ENCODE results near the gene SLC7A9.

Gene SLC7A9

GRCh38 chr19:32829345-32829896, 40.1 kb downstream of the SLC7A9 start:
- H3K27me3 ChIP-seq (ENCODE audit: control insufficient read depth, insufficient read depth, low read length) = no peaks in the 10 kb centered on the region
- no peak overlapping the region for H3K4me3 ChIP-seq (ENCODE audit: low read length)
- no peak for DNase-seq (ENCODE audit: low read depth, low spot score)
- H3K36me3 ChIP-seq (ENCODE audit: control insufficient read depth, insufficient read depth, low read length) = no peaks in the 10 kb centered on the region
- peaks cover 4% of the 10 kb centered on the region; the same call in 1 of the 2 replicates for H3K4me1 ChIP-seq (ENCODE audit: control insufficient read depth, insufficient read depth, low read length)
- no peaks in the 10 kb centered on the region for H3K9me3 ChIP-seq (ENCODE audit: control insufficient read depth, insufficient read depth, low read length)
- no CpG with 5 or more reads among the region's 10 CpGs for WGBS (ENCODE audit: insufficient coverage, insufficient read length)
- no peak overlapping the region for H3K27ac ChIP-seq (ENCODE audit: low read length)

- Histone ChIP-seq H3K4me1 (ENCODE audit: control insufficient read depth, insufficient read depth, low read length) (peaks cover 4% of the 10 kb centered on the region; the same call in 1 of the 2 replicates), H3K36me3 (ENCODE audit: control insufficient read depth, insufficient read depth, low read length) (no peaks in the 10 kb centered on the region), H3K27ac (ENCODE audit: low read length) (no peak overlapping the region), H3K9me3 (ENCODE audit: control insufficient read depth, insufficient read depth, low read length) (no peaks in the 10 kb centered on the region), H3K27me3 (ENCODE audit: control insufficient read depth, insufficient read depth, low read length) (no peaks in the 10 kb centered on the region), H3K4me3 (ENCODE audit: low read length) (no peak overlapping the region)
- no CpG with 5 or more reads among the region's 15 CpGs for WGBS (ENCODE audit: insufficient coverage, insufficient read length)
- DNase-seq (ENCODE audit: low read depth, low spot score) = no peak
These were observed 40.8 kb downstream of the SLC7A9 start for GRCh38 chr19:32828643-32829344.

- H3K4me1 ChIP-seq (ENCODE audit: control insufficient read depth, insufficient read depth, low read length) = peaks cover 4% of the 10 kb centered on the region; the same call in 1 of the 2 replicates
- no peak overlapping the region for H3K4me3 ChIP-seq (ENCODE audit: low read length)
- H3K27ac ChIP-seq (ENCODE audit: low read length) = no peak overlapping the region
- no peaks in the 10 kb centered on the region for H3K27me3 ChIP-seq (ENCODE audit: control insufficient read depth, insufficient read depth, low read length)
- WGBS (ENCODE audit: insufficient coverage, insufficient read length) = no CpG with 5 or more reads among the region's 4 CpGs
- no peaks in the 10 kb centered on the region for H3K9me3 ChIP-seq (ENCODE audit: control insufficient read depth, insufficient read depth, low read length)
- no peak for DNase-seq (ENCODE audit: low read depth, low spot score)
- no peaks in the 10 kb centered on the region for H3K36me3 ChIP-seq (ENCODE audit: control insufficient read depth, insufficient read depth, low read length)
These were observed 41.4 kb downstream of the SLC7A9 start for GRCh38 chr19:32828139-32828538.

GRCh38 chr19:32824916-32825608, 44.5 kb downstream of the SLC7A9 start:
- Histone ChIP-seq H3K27me3 (ENCODE audit: control insufficient read depth, insufficient read depth, low read length) (no peaks in the 10 kb centered on the region), H3K4me1 (ENCODE audit: control insufficient read depth, insufficient read depth, low read length) (peaks cover 4% of the 10 kb centered on the region; the same call in 1 of the 2 replicates), H3K4me3 (ENCODE audit: low read length) (no peak overlapping the region), H3K9me3 (ENCODE audit: control insufficient read depth, insufficient read depth, low read length) (no peaks in the 10 kb centered on the region), H3K27ac (ENCODE audit: low read length) (no peak overlapping the region), H3K36me3 (ENCODE audit: control insufficient read depth, insufficient read depth, low read length) (no peaks in the 10 kb centered on the region)
- DNase-seq (ENCODE audit: low read depth, low spot score) = no peak
- WGBS (ENCODE audit: insufficient coverage, insufficient read length) = no CpG with 5 or more reads among the region's 21 CpGs

- WGBS (ENCODE audit: insufficient coverage, insufficient read length) = no CpG with 5 or more reads among the region's 20 CpGs
- no peaks in the 10 kb centered on the region for H3K27me3 ChIP-seq (ENCODE audit: control insufficient read depth, insufficient read depth, low read length)
- no peak for DNase-seq (ENCODE audit: low read depth, low spot score)
These were observed 45.3 kb downstream of the SLC7A9 start for GRCh38 chr19:32824191-32824751.

GRCh38 chr19:32823747-32824102, 45.8 kb downstream of the SLC7A9 start:
- WGBS (ENCODE audit: insufficient coverage, insufficient read length) = no CpG with 5 or more reads among the region's 7 CpGs
- no peaks in the 10 kb centered on the region for H3K27me3 ChIP-seq (ENCODE audit: control insufficient read depth, insufficient read depth, low read length)
- H3K4me1 ChIP-seq (ENCODE audit: control insufficient read depth, insufficient read depth, low read length) = peaks cover 4% of the 10 kb centered on the region; the same call in 1 of the 2 replicates
- no peak overlapping the region for H3K4me3 ChIP-seq (ENCODE audit: low read length)
- no peaks in the 10 kb centered on the region for H3K9me3 ChIP-seq (ENCODE audit: control insufficient read depth, insufficient read depth, low read length)
- DNase-seq (ENCODE audit: low read depth, low spot score) = no peak
- H3K27ac ChIP-seq (ENCODE audit: low read length) = no peak overlapping the region
- H3K36me3 ChIP-seq (ENCODE audit: control insufficient read depth, insufficient read depth, low read length) = no peaks in the 10 kb centered on the region

More at GRCh38 chr19:32824191-32824751, 45.3 kb downstream of the SLC7A9 start:
- Histone ChIP-seq H3K4me3 (ENCODE audit: low read length) (no peak overlapping the region), H3K27ac (ENCODE audit: low read length) (no peak overlapping the region), H3K4me1 (ENCODE audit: control insufficient read depth, insufficient read depth, low read length) (peaks cover 4% of the 10 kb centered on the region; the same call in 1 of the 2 replicates), H3K9me3 (ENCODE audit: control insufficient read depth, insufficient read depth, low read length) (no peaks in the 10 kb centered on the region), H3K36me3 (ENCODE audit: control insufficient read depth, insufficient read depth, low read length) (no peaks in the 10 kb centered on the region)

- Histone ChIP-seq H3K36me3 (ENCODE audit: control insufficient read depth, insufficient read depth, low read length) (no peaks in the 10 kb centered on the region), H3K27ac (ENCODE audit: low read length) (no peak overlapping the region), H3K27me3 (ENCODE audit: control insufficient read depth, insufficient read depth, low read length) (no peaks in the 10 kb centered on the region), H3K4me3 (ENCODE audit: low read length) (no peak overlapping the region), H3K9me3 (ENCODE audit: control insufficient read depth, insufficient read depth, low read length) (no peaks in the 10 kb centered on the region), H3K4me1 (ENCODE audit: control insufficient read depth, insufficient read depth, low read length) (peaks cover 3% of the 10 kb centered on the region; the same call in 1 of the 2 replicates)
- DNase-seq (ENCODE audit: low read depth, low spot score) = no peak
- WGBS (ENCODE audit: insufficient coverage, insufficient read length) = no CpG with 5 or more reads among the region's 14 CpGs
These were observed 46.4 kb downstream of the SLC7A9 start for GRCh38 chr19:32822916-32823746.

- Histone ChIP-seq H3K27ac (ENCODE audit: low read length) (no peak overlapping the region), H3K4me1 (ENCODE audit: control insufficient read depth, insufficient read depth, low read length) (peaks cover 5% of the 10 kb centered on the region), H3K9me3 (ENCODE audit: control insufficient read depth, insufficient read depth, low read length) (no peaks in the 10 kb centered on the region), H3K36me3 (ENCODE audit: control insufficient read depth, insufficient read depth, low read length) (no peaks in the 10 kb centered on the region), H3K27me3 (ENCODE audit: control insufficient read depth, insufficient read depth, low read length) (no peaks in the 10 kb centered on the region), H3K4me3 (ENCODE audit: low read length) (no peak overlapping the region)
- no CpG with 5 or more reads among the region's 17 CpGs for WGBS (ENCODE audit: insufficient coverage, insufficient read length)
- DNase-seq (ENCODE audit: low read depth, low spot score) = no peak
These were observed 49.9 kb downstream of the SLC7A9 start for GRCh38 chr19:32819419-32820400.

- DNase-seq (ENCODE audit: low read depth, low spot score) = no peak
- no CpG with 5 or more reads among the region's 8 CpGs for WGBS (ENCODE audit: insufficient coverage, insufficient read length)
- Histone ChIP-seq H3K4me1 (ENCODE audit: control insufficient read depth, insufficient read depth, low read length) (peaks cover 5% of the 10 kb centered on the region), H3K4me3 (ENCODE audit: low read length) (no peak overlapping the region), H3K27me3 (ENCODE audit: control insufficient read depth, insufficient read depth, low read length) (no peaks in the 10 kb centered on the region), H3K36me3 (ENCODE audit: control insufficient read depth, insufficient read depth, low read length) (no peaks in the 10 kb centered on the region), H3K9me3 (ENCODE audit: control insufficient read depth, insufficient read depth, low read length) (no peaks in the 10 kb centered on the region), H3K27ac (ENCODE audit: low read length) (no peak overlapping the region)
These were observed 51.0 kb downstream of the SLC7A9 start for GRCh38 chr19:32818536-32818935.

Data from iPS DF 6.9 (cell line).